NCI-H1930 (cell line): ENCODE data around the gene PDSS2.
"Not testable (repeated sequence)": the region's sequence is repeated elsewhere in the genome, so short reads cannot be mapped to it uniquely, and the experiment has no call there.

Experiments used
- DNase-seq, 2 experiments: peaks; one replicate each; lab custom pipeline; 2025; lab: John Stamatoyannopoulos, UW

PDSS2 gene

GRCh38 chr6:107164299-107164698, 295.1 kb downstream of the PDSS2 start:
- DNase-seq, result not testable (repeated sequence)

DNA sequence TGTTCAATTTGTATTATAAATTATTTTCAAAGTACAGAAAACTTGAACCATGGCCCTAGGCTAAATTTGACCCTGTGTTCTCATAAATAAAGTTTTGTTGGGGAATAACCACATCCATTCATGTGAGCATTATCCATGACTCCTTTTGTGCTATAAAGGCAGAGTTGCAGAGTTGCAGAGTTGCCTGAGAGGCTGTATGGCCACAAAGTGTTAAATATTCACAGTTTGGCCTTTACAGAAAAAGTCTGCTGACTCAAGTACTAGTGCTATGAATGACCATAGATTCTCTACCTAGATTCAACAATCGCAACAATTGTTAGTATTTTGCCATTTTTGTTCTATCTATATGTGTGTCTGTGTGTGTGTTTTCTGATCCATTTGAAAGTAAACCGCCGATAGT, 297.8 kb downstream of the PDSS2 start:
- DNase-seq, result no peak

GRCh38 chr6:107156617-107157016, 302.7 kb downstream of the PDSS2 start:
- no peak for DNase-seq

- DNase-seq, result no peak
These were observed 304.6 kb downstream of the PDSS2 start for GRCh38 chr6:107154801-107155160.

- DNase-seq, result no peak
These were observed 305.1 kb downstream of the PDSS2 start for GRCh38 chr6:107154131-107154800.

DNA sequence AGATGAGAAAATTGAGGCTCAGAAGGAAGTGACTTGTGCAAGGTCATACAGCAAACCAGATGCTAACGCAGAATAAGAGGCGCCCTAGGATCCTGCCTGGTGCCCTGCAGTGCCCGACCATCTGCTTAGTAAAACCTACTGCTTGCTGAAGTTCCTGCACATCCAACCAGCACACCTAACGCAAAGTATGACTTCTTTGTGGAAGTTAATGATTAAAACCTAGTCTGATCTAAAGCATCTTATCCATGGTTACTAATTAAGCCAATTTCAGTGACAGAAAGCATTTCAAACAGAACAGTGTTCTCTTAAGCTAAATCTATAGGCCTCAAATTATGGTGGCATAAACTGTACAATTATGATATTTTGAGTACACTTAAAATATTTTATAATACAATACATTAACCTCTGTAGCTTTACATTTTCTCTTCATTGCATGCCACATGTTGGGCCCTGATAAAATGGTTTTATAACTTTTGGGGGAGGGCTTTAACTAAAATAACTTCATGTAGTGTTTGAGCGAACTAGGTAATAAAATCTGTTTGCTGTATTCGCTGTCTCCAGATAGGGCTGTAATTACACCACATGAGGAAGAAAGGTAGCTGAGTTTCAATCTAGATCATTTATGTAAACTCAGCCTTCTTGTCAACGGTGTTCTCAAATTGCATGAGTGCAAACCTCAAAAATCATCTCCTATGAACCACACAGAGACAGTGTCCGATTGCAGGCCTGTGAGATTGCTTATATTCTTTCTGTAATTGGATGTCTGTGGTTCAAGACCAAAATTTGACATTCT, 306.5 kb downstream of the PDSS2 start:
- DNase-seq, result no peak

DNA sequence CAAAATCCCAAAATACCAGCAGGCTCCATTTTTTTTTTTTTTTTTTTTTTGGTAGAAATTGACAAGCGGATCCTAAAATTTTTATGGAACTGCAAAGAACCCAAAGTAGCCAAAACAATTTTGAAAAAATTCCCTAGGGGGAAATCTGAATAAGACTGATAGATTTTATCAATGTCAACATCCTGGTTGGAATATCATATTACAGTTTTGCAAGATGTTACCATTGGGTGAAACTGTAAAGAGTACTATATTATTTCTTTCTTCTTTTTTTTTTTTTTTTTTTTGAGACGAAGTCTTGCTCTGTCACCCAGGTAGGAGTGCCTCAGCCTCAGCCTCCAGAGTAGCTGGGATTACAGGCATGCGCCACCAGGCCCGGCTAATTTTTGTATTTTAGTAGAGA, 314.7 kb downstream of the PDSS2 start:
- no peak for DNase-seq

DNA sequence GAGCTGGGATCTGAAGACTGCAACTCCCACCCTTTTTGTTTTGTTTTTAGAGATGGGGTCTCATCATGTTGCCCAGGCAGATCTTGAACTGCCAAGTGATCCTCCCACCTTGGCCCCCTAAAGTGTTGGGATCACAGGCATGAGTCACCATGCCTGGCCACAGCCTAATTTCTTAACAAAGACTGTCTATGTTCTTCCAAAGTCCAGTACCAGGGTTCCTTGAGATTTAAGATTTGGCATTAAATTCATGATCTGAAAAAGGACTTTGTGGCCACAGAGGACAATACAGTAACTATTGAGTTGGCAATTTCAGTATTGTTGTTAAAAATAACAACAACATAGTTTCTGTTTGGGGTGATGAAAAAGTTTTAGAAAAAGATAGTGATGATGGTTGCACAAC, 315.4 kb downstream of the PDSS2 start:
- no peak for DNase-seq

DNA sequence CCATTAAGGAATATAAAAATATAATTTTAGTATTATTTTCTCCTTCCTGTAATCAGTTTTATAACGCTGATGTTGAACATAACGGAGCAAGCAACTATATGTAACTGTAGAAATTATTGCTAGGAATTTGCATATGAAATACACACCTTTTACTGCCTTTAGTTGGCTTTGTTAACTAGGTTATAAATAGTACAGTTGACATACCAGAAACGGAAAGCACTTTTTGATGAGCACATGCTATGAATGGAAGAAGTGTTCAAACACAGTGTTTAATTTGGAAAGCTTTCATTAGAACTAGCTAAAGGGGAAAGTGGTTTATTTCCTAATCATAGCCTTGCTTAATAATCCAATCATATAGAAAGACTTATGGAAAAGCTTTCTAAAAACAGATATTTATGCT, 318.8 kb downstream of the PDSS2 start:
- DNase-seq, result no peak

GRCh38 chr6:107136324-107136723, 323.0 kb downstream of the PDSS2 start:
- DNase-seq, result not testable (repeated sequence)

DNA sequence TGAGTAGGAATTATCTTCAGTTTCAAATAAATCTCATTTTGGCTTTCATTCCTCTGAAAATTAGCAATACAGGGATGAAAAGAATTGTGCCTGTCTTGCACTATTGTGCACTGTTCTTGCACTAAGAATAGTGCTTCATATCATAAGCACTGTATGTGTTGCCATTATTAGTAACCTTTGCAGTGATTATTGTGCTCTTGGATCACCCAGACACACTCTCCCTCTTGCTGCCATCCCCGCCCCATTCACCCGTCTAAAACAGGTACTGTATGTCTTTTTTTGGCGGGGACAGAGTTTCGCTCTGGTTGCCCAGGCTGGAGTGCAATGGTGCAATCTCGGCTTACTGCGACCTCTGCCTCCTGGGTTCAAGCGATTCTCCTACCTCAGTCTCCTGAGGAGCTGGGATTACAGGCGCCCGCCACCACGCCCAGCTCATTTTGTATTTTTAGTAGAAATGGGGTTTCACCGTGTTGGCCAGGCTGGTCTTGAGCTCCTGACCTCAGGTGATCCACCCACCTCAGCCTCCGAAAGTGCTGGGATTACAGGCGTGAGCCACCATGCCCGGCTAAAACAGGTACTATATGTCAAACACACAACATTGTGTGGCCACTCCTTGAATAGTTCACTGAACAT, 324.2 kb downstream of the PDSS2 start:
- DNase-seq, result not testable (repeated sequence)

GRCh38 chr6:107132330-107132954, 326.9 kb downstream of the PDSS2 start:
- no peak for DNase-seq

DNA sequence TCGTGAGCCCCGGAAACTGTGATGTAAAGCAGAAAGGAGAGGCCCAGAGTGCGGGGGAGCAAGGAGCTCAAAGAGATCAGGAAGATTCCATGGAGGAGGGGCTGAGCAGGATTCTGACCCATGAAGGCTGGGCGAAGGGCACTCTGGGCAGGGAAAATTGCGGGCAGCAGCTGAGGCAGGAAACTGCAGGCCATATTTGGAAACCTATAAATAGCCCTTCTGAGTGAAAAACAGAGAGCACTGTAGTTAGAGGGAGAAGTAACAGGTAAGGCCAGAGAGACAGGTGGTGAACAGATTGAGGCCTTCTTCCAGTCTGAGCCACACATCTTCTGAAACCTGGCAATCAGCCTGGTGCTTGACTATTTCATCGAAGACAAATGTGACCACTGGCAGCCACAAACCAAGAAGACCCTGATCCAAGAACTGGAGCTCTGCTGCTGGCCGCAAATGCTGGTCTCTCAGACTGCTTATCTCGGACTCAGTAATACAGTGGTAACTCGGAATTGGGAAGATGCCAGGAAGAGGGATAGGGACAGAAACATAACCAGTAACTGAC, 329.9 kb downstream of the PDSS2 start:
- no peak for DNase-seq

DNA sequence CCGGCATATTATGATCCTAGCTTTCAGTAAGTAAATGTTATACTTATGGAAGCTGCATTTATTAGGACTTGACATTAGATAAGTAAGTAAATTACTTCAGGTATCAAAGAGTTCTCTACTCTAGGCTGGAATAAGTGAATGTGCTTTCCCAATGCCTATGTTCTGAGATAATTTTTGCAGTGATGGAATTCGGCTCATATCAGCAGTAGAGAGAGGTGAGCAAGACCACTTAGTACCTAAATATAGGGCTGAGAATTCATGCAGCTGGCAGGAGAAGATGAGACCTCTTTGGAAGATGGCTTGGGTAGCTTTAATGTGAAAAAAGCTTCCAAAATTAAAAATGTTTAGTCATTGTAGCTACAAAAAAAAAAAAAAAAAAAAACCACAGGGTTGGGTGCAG, 330.8 kb downstream of the PDSS2 start:
- no peak for DNase-seq

- no peak for DNase-seq
These were observed 331.2 kb downstream of the PDSS2 start for GRCh38 chr6:107128175-107128574.

DNA sequence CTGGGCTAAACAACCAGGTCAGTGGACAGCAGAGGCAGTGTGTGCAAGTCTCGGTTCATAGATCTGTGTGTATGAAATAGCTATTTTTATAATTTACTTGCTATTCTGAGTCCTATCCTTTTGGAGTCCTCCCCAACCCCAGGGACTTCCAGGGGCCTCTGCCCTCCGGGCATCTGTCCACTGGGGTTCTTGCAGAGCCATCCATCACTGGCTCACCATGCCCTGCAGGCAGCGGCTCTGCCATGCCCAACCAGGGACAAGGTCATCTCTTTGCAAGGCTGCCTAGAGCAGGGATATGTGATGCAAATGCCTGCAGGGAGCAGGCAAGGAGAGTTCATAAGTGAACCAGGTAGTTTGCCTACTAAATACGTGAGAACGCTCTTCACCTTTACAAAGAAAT, 333.6 kb downstream of the PDSS2 start:
- DNase-seq, result no peak

- no peak for DNase-seq
These were observed 334.4 kb downstream of the PDSS2 start for GRCh38 chr6:107124934-107125348.

DNA sequence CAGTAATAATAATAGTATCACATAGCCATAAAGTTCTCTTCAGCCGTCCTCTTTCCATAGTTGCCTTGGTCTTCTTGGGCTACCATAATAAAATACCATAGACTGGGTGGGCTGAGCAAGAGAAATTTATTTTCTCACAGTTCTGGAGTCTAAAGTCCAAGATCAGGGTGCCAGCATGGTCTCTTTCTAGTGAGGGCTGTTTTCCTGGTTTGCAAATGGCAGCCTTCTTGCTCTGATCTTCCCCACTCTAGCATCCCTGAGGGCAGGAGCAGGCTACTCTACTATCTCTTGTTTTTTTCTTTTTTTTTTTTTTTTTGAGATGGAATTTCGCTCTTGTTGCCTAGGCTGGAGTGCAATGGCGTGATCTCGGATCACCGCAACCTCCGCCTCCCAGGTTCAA, 335.9 kb downstream of the PDSS2 start:
- DNase-seq, result no peak

- DNase-seq, result no peak
These were observed 336.6 kb downstream of the PDSS2 start for GRCh38 chr6:107122748-107123147.

- DNase-seq, result no peak
These were observed 337.3 kb downstream of the PDSS2 start for GRCh38 chr6:107121964-107122495.

DNA sequence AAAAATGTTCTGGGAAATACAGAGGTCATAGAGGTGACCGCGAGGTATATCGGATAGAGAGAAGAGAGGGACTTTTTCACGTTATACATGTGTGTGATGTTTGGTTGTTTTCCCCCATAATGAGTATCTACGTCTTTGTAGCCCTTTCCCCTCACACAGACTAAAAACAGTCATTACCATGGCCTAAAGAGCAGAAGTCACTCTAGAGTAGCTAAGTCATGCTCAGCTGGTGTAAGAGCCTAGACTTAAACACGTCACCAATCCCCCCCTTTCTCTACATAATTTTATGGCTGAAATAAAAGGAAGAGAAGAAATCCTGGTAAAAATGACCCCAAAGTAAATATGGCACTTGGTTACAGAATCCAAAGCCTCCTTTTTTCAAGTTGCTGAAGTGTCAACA, 338.1 kb downstream of the PDSS2 start:
- DNase-seq, result no peak

DNA sequence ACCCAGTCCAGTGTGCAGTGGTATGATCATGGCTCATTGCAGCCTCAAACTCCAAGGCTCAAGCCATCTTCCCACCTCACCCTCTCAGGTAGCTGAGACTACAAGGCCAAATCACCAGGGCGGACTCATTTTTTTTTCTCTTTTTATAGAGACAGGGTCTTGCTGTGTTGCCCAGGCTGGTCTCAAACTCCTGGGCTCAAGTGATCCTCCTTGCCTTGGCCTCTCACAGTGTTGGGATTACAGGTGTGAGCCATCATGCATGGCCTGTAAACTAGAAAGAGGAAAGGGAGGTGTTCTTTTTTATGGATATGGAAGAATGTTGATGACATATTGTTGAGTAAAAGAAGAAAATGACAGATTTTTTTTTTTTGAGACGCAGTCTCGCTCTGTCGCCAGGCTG, 339.0 kb downstream of the PDSS2 start:
- no peak for DNase-seq
